ENCODE data around the gene FRMD8.

DNA sequence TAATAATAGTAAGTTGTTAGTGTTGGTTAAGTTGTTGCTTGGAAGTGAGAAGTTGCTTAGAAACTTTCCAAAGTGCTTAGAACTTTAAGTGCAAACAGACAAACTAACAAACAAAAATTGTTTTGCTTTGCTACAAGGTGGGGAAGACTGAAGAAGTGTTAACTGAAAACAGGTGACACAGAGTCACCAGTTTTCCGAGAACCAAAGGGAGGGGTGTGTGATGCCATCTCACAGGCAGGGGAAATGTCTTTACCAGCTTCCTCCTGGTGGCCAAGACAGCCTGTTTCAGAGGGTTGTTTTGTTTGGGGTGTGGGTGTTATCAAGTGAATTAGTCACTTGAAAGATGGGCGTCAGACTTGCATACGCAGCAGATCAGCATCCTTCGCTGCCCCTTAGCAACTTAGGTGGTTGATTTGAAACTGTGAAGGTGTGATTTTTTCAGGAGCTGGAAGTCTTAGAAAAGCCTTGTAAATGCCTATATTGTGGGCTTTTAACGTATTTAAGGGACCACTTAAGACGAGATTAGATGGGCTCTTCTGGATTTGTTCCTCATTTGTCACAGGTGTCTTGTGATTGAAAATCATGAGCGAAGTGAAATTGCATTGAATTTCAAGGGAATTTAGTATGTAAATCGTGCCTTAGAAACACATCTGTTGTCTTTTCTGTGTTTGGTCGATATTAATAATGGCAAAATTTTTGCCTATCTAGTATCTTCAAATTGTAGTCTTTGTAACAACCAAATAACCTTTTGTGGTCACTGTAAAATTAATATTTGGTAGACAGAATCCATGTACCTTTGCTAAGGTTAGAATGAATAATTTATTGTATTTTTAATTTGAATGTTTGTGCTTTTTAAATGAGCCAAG lies 38.9 kb downstream of the FRMD8 start:
- TF ChIP-seq, protein P1, sequence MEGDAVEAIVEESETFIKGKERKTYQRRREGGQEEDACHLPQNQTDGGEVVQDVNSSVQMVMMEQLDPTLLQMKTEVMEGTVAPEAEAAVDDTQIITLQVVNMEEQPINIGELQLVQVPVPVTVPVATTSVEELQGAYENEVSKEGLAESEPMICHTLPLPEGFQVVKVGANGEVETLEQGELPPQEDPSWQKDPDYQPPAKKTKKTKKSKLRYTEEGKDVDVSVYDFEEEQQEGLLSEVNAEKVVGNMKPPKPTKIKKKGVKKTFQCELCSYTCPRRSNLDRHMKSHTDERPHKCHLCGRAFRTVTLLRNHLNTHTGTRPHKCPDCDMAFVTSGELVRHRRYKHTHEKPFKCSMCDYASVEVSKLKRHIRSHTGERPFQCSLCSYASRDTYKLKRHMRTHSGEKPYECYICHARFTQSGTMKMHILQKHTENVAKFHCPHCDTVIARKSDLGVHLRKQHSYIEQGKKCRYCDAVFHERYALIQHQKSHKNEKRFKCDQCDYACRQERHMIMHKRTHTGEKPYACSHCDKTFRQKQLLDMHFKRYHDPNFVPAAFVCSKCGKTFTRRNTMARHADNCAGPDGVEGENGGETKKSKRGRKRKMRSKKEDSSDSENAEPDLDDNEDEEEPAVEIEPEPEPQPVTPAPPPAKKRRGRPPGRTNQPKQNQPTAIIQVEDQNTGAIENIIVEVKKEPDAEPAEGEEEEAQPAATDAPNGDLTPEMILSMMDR (optimal IDR thresholded peaks at IDR 0.05 in 1 of 3, IDR thresholded peaks at IDR 0.05 in 1 of 3, conservative IDR thresholded peaks at IDR 0.05 in 1 of 3; ENCODE audit: extremely low read depth in 1 of 3, insufficient read depth in 2 of 3, low read length in 3 of 3), result peak; percentile 6 to 24 (median 12)
- TF ChIP-seq EZH2 (IDR thresholded peaks at IDR 0.05; ENCODE audit: low read length), result no peak
